HUES48 (cell line): Measurements from ENCODE around the gene BCKDHA.

Experiments used
- H3K27ac ChIP-seq: one replicate; pipeline ENCODE4 v1.7.0; 2013; ENCODE audit warnings: low read depth, low read length, inconsistent platforms
- H3K27me3 ChIP-seq: 2 replicates; pipeline ENCODE4 v1.6.1; 2013; ENCODE audit warnings: mild to moderate bottlenecking, low read length; ENCODE audit not compliant: control insufficient read depth, insufficient read depth
- H3K36me3 ChIP-seq: 2 replicates; pipeline ENCODE4 v1.6.1; 2013; ENCODE audit warnings: low read length; ENCODE audit not compliant: control insufficient read depth, insufficient read depth
- H3K4me1 ChIP-seq: 2 replicates; pipeline ENCODE4 v1.6.1; 2013; ENCODE audit warnings: mild to moderate bottlenecking, low read length; ENCODE audit not compliant: control insufficient read depth, insufficient read depth
- H3K4me3 ChIP-seq: 2 replicates; pipeline ENCODE4 v1.5.1; 2013; ENCODE audit warnings: mild to moderate bottlenecking, low read depth, low read length
- H3K9ac ChIP-seq: 2 replicates; pipeline ENCODE4 v1.6.1; 2013; ENCODE audit warnings: mild to moderate bottlenecking, low read depth, low read length, moderate library complexity
- H3K9me3 ChIP-seq: 2 replicates; pipeline ENCODE4 v1.6.1; 2013; ENCODE audit warnings: low read length; ENCODE audit not compliant: control insufficient read depth, insufficient read depth

Gene BCKDHA

DNA sequence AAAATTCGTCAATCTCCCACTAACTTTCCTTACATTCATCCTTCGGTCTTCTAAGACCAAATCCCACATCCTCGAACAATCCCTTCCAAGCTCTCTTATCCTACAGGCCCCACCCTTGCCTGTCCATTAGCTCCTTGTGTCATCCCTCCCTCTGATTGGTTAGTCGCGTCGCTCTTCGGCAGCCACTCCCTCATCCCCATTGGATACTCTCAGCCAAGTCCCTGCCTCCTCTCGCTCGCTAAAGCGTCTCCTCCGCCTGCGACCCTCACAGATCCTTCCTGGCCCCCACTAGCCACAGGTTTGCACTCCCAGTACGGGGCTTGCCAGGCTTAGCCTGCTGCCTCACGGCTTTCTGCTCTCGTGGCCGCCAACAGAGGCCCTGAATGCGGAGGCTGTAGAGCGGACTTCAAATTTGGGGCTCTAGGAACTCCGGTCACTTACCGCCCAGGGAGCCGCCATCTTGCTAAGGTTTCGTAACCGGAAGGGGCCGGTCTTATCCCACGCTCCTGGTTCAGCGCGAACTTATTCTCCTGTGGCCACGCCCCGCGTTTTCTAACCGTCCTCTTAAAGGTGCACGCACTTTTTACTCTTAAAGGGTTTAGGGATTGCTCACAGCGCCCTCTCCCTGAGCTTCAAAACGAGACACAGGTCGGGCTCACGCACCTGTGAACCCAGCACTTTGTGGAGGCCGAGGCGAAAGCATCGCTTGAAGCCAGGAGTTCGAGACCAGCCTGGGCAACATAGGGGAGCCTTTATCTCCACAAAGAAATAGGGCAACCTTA is 42.0 kb downstream of the BCKDHA start, which contains the start of gene DMAC2:
TSS of gene DMAC2 (minus strand) at position 472 of the 782 bp plus-strand sequence. CDS start at position 459, 13 bp downstream.
- no peaks in the 10 kb centered on the region for H3K27me3 ChIP-seq
- peak within 1 kb of the TSS; percentile 96 for H3K9ac ChIP-seq
- peaks cover 14% of the 10 kb centered on the region for H3K36me3 ChIP-seq
- no peaks in the 10 kb centered on the region for H3K4me1 ChIP-seq
- H3K27ac ChIP-seq, result peak within 1 kb of the TSS; percentile 97
- no peaks in the 10 kb centered on the region for H3K9me3 ChIP-seq
- H3K4me3 ChIP-seq, result peak within 1 kb of the TSS; percentile 98

DNA sequence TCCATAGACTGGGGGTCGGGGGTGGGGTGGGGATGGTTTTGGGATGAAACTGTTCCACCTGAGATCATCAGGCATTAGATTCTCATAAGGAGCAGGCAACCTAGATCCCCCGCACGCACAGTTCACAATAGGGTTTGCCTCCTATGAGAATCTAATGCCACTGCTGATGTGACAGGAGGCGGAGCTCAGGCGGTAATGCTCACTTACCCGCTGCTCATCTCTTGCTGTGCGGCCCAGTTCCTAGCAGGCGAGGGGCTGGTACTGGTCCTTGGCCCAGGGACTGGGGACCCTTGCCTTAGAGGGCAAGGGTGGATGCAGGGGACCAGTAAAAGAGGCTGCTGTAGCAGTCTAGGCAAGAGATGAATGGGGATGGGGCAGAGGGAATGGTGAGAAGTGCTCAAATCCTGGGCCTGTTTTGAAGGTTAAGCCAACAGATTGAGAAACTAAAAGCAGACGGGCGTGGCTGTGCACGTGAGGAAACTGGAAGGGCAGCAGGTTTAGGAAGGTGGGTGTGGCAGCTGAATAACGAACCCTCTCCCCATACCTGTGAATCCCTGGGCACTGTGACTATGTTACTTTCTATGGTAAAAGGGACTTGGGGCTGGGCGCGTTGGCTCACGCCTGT is 43.8 kb downstream of the BCKDHA start:
- Histone ChIP-seq H3K27me3 (no peaks in the 10 kb centered on the region), H3K4me1 (no peaks in the 10 kb centered on the region), H3K9me3 (no peaks in the 10 kb centered on the region), H3K9ac (no peak overlapping the region), H3K27ac (no peak overlapping the region), H3K36me3 (peaks cover 12% of the 10 kb centered on the region), H3K4me3 (no peak overlapping the region)

DNA sequence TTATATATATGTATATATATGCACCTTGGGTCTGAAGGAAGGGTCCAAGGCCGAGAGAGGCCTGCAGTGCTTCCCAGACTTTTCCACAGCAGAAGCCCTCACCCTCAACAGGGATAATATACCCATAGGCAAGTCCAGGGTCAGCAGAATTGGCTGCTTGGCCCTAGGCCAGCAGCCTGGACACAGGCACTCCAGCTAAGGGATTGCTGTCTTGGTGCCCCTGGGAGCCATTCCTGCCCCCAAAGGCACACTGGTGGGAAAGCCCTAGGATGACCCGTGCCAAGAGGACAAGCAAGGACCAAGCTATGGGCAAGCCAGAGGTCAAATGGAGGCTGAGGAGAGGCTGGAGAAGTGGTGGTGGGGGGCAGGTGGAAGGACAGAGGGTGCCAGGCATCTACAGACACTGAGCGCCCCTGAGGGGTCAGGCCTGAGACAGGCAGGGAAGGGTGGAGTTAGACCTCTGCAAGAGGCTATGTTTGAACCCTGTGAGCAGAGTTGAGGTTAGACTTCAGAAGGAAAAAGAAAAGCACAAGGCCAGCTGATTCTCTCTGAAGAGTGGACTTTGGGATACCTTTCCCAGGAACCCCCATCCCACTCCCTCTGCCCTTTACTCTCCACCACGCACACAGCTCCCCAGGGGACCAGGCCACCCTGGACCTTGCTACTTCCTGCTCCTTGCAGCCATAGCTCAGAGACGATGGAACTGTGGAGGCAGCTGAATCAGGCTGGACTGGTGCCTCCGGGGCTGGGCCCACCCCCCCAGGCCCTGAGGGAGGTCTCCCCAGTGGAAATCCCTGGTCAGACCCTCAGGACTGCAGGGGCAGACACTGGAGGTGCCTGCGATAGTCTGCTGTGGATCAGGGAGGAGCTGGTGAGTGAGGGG is 45.1 kb downstream of the BCKDHA start, which contains the start of gene ERICH4:
TSS of gene ERICH4 (plus strand) at position 684 of the 883 bp plus-strand sequence. CDS start at position 698, 14 bp downstream.
- H3K27ac ChIP-seq, result no peak within 1 kb of the TSS
- no peaks in the 10 kb centered on the region for H3K4me1 ChIP-seq
- no peak within 1 kb of the TSS for H3K4me3 ChIP-seq
- H3K36me3 ChIP-seq, result peaks cover 5% of the 10 kb centered on the region; the same call in 1 of the 2 replicates
- no peaks in the 10 kb centered on the region for H3K9me3 ChIP-seq
- H3K27me3 ChIP-seq, result no peaks in the 10 kb centered on the region
- H3K9ac ChIP-seq, result no peak within 1 kb of the TSS

DNA sequence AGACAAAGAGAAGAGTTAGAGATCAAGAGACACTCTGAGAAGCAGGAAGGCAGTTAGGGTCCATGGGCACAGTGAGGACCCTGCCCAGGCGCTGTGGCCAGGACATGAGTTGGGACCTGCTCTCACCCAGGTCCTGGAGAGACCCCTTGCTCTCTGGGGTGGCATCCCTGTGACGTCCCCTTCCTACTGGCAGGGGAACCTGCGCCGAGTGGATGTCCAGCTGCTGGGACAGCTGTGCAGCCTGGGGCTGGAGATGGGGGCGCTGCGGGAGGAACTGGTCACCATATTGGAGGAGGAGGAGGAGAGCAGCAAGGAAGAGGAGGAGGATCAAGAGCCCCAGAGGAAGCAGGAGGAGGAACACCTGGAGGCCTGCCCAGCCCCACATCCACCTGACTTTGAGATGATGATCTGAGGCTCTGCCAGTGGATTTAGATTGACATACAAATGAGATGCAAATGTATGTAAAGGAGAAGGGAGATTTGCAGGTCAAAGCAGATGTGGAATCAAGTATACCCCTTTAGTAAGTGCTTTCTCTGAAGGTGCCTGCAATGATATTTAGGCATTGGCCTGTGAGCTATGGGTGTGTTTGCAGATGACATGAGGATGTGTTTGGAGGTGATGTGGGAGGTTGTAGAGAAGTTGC is 46.3 kb downstream of the BCKDHA start:
- Histone ChIP-seq H3K9me3 (no peaks in the 10 kb centered on the region), H3K4me1 (no peaks in the 10 kb centered on the region), H3K36me3 (no peaks in the 10 kb centered on the region), H3K27me3 (peaks cover 11% of the 10 kb centered on the region), H3K27ac (no peak overlapping the region), H3K9ac (no peak overlapping the region), H3K4me3 (no peak overlapping the region)

DNA sequence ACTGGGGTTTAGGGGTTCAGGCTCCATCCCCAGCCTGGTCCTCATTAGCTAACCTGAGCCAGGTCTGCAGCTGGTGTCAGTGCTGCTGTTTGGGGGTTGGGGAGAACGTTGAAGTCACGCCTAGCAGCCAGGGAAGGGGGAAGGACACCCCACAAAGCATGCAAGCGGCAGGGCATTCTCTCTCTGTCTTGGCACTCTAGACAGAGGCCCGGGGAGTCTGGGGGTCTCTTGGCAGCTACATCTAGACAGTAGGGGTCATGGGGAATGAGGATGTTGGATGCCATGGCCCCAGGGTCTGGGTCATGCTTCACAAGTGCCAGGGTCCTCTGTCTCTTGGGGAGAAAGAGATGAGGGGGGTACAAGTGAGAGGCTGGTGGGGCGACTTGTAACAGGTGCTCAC is 48.0 kb downstream of the BCKDHA start:
- Histone ChIP-seq H3K27me3 (peaks cover 13% of the 10 kb centered on the region), H3K4me3 (no peak overlapping the region), H3K9ac (no peak overlapping the region), H3K4me1 (no peaks in the 10 kb centered on the region), H3K27ac (no peak overlapping the region), H3K36me3 (no peaks in the 10 kb centered on the region), H3K9me3 (no peaks in the 10 kb centered on the region)

DNA sequence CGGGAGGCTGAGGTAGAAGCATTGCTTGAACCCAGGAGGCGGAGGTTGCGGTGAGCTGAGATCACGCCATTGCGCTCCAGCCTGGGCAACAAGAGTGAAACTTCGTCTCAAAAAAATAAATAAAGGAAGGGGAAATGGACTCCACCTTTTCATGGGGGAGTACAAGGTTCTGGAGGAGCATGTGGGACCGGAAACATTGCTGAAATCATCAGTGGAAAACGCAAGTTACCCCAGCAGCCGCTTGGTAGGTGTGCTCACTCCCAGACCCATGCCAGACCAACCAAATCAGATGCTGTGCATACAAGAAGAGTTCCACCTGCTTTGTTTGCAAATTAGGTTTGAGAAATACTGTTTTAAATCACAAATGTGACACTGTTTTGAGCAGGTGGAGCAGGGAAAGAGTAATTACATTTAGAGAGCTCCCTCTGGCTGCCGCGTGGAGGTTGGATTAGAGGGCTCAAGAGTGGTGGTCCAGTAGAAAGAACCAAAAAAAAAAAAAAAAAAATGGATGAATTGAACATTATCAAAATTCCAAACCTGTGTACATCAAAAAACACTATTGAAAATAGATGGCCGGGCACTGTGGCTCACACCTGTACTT is 50.2 kb downstream of the BCKDHA start:
- Histone ChIP-seq H3K36me3 (no peaks in the 10 kb centered on the region), H3K4me1 (no peaks in the 10 kb centered on the region), H3K4me3 (no peak overlapping the region), H3K9me3 (no peaks in the 10 kb centered on the region), H3K27ac (no peak overlapping the region), H3K9ac (no peak overlapping the region), H3K27me3 (peaks cover 13% of the 10 kb centered on the region)

DNA sequence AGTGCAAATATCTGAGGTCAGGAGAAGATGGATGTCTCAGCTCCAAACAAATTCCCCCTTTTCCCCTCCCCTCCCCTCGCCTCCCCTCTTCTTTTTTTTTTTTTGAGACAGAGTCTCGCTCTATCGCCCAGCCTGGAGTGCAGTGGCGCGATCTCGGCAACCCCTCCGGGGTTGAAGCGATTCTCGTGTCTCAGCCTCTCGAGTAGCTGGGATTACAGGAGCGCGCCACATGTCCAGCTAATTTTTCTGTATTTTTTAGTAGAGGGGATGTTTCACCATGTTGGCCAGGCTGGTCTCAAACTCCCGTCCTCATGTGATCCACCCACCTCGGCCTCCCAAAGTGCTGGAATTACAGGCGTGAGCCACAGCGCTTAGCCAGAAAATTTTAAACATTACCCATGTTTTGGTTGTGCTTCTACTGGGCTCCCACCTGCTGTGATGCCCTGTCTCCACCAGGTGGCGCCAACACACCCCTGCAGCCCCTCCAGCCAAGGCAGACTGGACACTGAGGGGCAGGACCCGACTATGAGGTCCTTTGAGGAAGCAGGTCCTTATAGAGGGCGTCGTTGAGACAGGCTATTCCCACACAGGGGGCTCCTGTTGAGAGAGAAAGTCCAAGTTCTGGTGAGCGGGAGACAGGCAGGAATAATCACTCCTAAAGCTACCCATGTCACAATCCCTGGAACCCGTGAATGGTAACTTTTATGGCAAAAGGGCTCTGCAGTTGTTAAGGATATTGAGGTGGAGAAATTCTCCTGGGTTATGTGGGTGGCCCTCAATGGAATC is 51.7 kb downstream of the BCKDHA start:
- H3K9ac ChIP-seq, result no peak overlapping the region
- H3K27ac ChIP-seq, result no peak overlapping the region
- H3K27me3 ChIP-seq, result peaks cover 13% of the 10 kb centered on the region
- H3K4me3 ChIP-seq, result peak overlapping the region; percentile 53
- no peaks in the 10 kb centered on the region for H3K36me3 ChIP-seq
- no peaks in the 10 kb centered on the region for H3K9me3 ChIP-seq
- no peaks in the 10 kb centered on the region for H3K4me1 ChIP-seq

DNA sequence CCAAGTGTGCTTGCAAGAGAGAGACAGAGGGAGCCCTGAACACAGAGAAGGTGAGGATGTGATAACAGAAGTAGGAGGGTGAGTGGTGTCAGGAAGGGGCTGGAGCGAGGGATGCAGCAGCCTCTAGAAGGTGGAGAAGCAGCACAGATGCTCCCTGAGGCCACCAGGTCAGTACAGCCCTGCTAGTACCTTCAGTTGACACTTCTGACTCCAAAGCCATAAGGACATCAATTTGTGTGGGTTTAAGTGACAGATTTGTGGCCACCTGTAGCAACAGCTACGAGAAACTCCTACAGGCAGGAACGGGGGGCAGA is 52.2 kb downstream of the BCKDHA start:
- H3K9me3 ChIP-seq, result no peaks in the 10 kb centered on the region
- no peak overlapping the region for H3K4me3 ChIP-seq
- no peaks in the 10 kb centered on the region for H3K4me1 ChIP-seq
- H3K27ac ChIP-seq, result no peak overlapping the region
- no peak overlapping the region for H3K9ac ChIP-seq
- peaks cover 13% of the 10 kb centered on the region for H3K27me3 ChIP-seq
- no peaks in the 10 kb centered on the region for H3K36me3 ChIP-seq

DNA sequence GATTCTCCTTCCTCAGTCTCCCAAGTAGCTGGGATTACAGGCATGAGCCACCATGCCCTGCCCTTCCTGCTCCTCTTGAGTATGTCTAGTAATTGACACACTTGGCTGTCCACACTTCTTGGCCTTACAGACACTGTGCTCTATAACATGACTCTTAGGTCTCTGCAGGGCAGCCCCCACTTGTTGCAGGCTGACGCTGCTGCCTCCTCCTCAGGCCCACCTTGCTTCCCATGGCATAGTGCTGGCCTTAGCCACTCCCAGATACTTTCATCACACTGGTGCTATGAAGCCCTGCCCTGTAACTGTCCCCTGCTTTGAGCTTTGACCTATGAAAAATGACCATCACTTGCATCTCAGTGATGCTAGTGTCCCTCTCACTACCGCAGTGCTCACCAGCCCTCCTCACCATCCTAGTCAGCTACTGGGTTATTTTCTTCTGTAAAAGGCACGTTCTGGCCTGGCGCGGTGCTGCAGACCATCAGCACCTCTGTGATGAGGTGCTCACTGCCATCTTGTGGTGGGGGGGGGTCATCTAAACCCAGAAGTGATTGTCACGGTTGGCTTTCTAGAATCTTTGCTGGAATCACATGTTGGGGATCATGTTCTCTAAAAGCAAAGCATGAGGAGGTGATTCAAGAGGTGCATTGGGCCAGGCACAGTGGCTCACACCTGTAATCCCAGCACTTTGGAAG is 55.1 kb downstream of the BCKDHA start:
- no peaks in the 10 kb centered on the region; the same call in 1 of the 2 replicates for H3K9me3 ChIP-seq
- no peak overlapping the region for H3K4me3 ChIP-seq
- H3K27ac ChIP-seq, result no peak overlapping the region
- no peaks in the 10 kb centered on the region for H3K36me3 ChIP-seq
- no peaks in the 10 kb centered on the region for H3K4me1 ChIP-seq
- H3K9ac ChIP-seq, result no peak overlapping the region
- peaks cover 13% of the 10 kb centered on the region for H3K27me3 ChIP-seq
